Measurements from ENCODE around the gene DNAJC4. TPM values are rescaled to one million over a fixed set of nuclear protein-coding genes. Genes with fewer than 3 reads are reported as not detected.
A peak's percentile ranks its signal among the peaks of the same experiment; 100 is the strongest.
"Not testable (repeated sequence)": the region's sequence is repeated elsewhere in the genome, so short reads cannot be mapped to it uniquely, and the experiment has no call there.

DNAJC4 gene
- total RNA-seq, 4 donors from 2014 or later: 10.9 to 48.6 (median 21.9) TPM

GRCh38 chr11:64244966-64245365 is 14.6 kb downstream of the DNAJC4 start:
- Histone ChIP-seq H3K4me1 (peaks cover 33% of the 10 kb centered on the region in 2 donors), H3K27ac (peak overlapping the region in 2 of 3 donors; percentile 65 to 84), H3K36me3 (no peaks in the 10 kb centered on the region), H3K4me3 (replicated peaks in 1 of 3) (peak overlapping the region in 1 of 3 donors; percentile 55), H3K9me3 (no peaks in the 10 kb centered on the region), H3K27me3 (no peaks in the 10 kb centered on the region)
- 62 to 64% methylated on average over 5 to 6 of the region's 6 CpGs for WGBS, 2 donors
- TF ChIP-seq POLR2A (IDR thresholded peaks at IDR 0.05): no peak
- TF ChIP-seq, protein P1, sequence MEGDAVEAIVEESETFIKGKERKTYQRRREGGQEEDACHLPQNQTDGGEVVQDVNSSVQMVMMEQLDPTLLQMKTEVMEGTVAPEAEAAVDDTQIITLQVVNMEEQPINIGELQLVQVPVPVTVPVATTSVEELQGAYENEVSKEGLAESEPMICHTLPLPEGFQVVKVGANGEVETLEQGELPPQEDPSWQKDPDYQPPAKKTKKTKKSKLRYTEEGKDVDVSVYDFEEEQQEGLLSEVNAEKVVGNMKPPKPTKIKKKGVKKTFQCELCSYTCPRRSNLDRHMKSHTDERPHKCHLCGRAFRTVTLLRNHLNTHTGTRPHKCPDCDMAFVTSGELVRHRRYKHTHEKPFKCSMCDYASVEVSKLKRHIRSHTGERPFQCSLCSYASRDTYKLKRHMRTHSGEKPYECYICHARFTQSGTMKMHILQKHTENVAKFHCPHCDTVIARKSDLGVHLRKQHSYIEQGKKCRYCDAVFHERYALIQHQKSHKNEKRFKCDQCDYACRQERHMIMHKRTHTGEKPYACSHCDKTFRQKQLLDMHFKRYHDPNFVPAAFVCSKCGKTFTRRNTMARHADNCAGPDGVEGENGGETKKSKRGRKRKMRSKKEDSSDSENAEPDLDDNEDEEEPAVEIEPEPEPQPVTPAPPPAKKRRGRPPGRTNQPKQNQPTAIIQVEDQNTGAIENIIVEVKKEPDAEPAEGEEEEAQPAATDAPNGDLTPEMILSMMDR (IDR thresholded peaks at IDR 0.05): no peak
- DNase-seq: no peak
- intact Hi-C loops (cut with DNase I): no loop called here

DNA sequence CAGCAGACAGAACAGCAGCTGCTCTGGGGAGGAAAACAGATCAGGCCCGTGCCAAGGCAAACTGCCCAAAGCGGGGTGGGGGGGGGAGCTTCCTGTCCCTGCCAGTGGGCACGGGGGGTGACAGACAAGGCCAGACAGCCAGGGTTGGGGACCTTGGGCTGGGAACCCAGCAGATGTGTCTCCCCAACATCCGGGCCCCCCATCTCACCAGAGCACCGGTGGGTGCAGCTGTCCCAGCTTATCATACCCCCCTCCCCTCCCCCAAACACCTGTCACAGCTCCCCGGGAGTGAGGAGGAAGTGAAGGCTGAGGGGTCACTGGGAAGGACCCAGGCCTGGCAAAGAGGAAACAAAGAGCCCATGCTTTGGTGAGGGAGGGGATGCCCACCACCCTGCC is 15.1 kb downstream of the DNAJC4 start:
- peaks cover 29 to 31% of the 10 kb centered on the region in 2 donors for H3K4me1 ChIP-seq
- 28% methylated on average over 2 of the region's 6 CpGs; no CpG with 5 or more reads in 1 of the 2 donors for WGBS, 2 donors
- H3K36me3 ChIP-seq: no peaks in the 10 kb centered on the region
- intact Hi-C loops (cut with DNase I): no loop called here
- DNase-seq: peak; percentile 61 to 65
- TF ChIP-seq POLR2A (IDR thresholded peaks at IDR 0.05): no peak
- TF ChIP-seq, protein P1 (IDR thresholded peaks at IDR 0.05): no peak
- H3K9me3 ChIP-seq: no peaks in the 10 kb centered on the region
- peak overlapping the region; percentile 53 to 84 (median 65) for H3K27ac ChIP-seq
- H3K27me3 ChIP-seq: no peaks in the 10 kb centered on the region
- peak overlapping the region in 2 of 3 donors; percentile 55 to 66 for H3K4me3 ChIP-seq (replicated peaks in 1 of 3)

GRCh38 chr11:64245797-64246620 is 15.7 kb downstream of the DNAJC4 start:
- Histone ChIP-seq H3K27me3 (no peaks in the 10 kb centered on the region), H3K4me3 (replicated peaks in 1 of 3) (peak overlapping the region; percentile 3 to 66 (median 55)), H3K36me3 (no peaks in the 10 kb centered on the region), H3K4me1 (peaks cover 34 to 35% of the 10 kb centered on the region in 2 donors), H3K27ac (peak overlapping the region; percentile 53 to 84 (median 65)), H3K9me3 (no peaks in the 10 kb centered on the region)
- 1 to 2% methylated on average over 19 to 28 of the region's 46 CpGs for WGBS, 2 donors
- TF ChIP-seq POLR2A (IDR thresholded peaks at IDR 0.05): peak in 1 of 2 donors; percentile 14
- TF ChIP-seq, protein P1 (IDR thresholded peaks at IDR 0.05): no peak
- intact Hi-C loops (cut with DNase I): no loop called here
- peak; percentile 74 to 81 for DNase-seq

DNA sequence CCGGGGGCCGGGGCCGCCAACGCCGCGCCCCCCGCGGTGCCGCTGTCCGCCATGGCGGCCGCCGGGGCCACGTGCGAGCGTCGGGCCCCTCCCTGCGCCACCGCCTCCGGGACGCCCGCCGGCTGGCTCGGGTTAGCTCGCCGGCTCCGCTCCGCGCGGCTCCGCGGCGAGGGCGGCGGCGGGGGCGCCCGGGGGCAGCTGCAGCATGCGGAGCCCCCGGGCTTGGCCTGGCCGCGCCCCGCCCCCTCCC is 16.2 kb downstream of the DNAJC4 start:
- intact Hi-C loops (cut with DNase I); H3K36me3 ChIP-seq; H3K27me3 ChIP-seq; H3K9me3 ChIP-seq; DNase-seq: not testable (repeated sequence)
- peaks cover 35 to 36% of the 10 kb centered on the region in 2 donors for H3K4me1 ChIP-seq
- peak overlapping the region in 1 of 3 donors; percentile 84 for H3K27ac ChIP-seq
- WGBS, 2 donors: no CpG with 5 or more reads among the region's 43 CpGs
- H3K4me3 ChIP-seq (replicated peaks in 1 of 3): peak overlapping the region in 1 of 3 donors; percentile 55

GRCh38 chr11:64246871-64247728 is 16.8 kb downstream of the DNAJC4 start, which contains the start of gene PPP1R14B:
TSS of gene PPP1R14B (minus strand) at chr11:64246943. CDS start at chr11:64246673, 270 bp downstream.
- Histone ChIP-seq H3K27ac (peak within 1 kb of the TSS; percentile 67 to 90 (median 86)), H3K27me3 (no peaks in the 10 kb centered on the region), H3K36me3 (no peaks in the 10 kb centered on the region), H3K4me1 (peaks cover 35 to 39% of the 10 kb centered on the region in 2 donors), H3K9me3 (no peaks in the 10 kb centered on the region), H3K4me3 (replicated peaks in 1 of 3) (peak within 1 kb of the TSS; percentile 11 to 75 (median 74))
- intact Hi-C loops (cut with DNase I): no loop called here
- TF ChIP-seq, protein P1 (IDR thresholded peaks at IDR 0.05): peak in 3 of 6 experiments; percentile 4 to 30 (median 13)
- peak in 1 of 2 donors; percentile 42 for TF ChIP-seq POLR2A (IDR thresholded peaks at IDR 0.05)
- 0 to 3% methylated on average over 6 to 24 of the region's 74 CpGs for WGBS, 2 donors
- peak; percentile 91 for DNase-seq

Data from thyroid gland (tissue), 4 donors.